Measurements from ENCODE around the gene LRFN4. TPM values are rescaled to one million over a fixed set of nuclear protein-coding genes. Genes with fewer than 3 reads are reported as not detected.

Gene LRFN4
- total and polyA plus RNA-seq, 10 of the 15 experiments (the other 5 are each of a cell fraction or from before 2014, with no cell fraction given): 0.03 to 43.8 (median 4.9) TPM

DNA sequence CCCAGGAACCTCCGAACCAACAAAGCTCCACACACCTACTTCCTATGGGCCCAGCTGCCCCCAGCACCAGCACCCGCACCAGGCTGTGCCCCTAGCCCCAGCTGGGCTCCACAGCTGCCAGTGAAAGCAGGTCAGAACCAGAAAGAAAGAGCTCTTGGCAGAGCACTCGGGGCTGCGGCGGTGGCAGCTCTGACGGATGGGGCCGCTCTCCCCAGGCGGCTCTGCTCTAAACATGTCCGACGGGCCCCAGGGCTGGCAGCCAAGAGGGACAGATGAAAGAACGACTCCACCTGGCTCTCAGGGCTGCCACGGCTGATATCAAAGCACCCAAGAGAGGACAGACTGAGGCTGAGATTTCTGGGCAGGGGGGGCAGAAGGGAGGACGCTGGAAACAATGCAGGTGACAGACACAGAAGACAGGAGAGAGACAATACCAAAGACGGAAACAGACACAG, 25.7 kb downstream of the LRFN4 start (continued):
- TF ChIP-seq, protein P1, sequence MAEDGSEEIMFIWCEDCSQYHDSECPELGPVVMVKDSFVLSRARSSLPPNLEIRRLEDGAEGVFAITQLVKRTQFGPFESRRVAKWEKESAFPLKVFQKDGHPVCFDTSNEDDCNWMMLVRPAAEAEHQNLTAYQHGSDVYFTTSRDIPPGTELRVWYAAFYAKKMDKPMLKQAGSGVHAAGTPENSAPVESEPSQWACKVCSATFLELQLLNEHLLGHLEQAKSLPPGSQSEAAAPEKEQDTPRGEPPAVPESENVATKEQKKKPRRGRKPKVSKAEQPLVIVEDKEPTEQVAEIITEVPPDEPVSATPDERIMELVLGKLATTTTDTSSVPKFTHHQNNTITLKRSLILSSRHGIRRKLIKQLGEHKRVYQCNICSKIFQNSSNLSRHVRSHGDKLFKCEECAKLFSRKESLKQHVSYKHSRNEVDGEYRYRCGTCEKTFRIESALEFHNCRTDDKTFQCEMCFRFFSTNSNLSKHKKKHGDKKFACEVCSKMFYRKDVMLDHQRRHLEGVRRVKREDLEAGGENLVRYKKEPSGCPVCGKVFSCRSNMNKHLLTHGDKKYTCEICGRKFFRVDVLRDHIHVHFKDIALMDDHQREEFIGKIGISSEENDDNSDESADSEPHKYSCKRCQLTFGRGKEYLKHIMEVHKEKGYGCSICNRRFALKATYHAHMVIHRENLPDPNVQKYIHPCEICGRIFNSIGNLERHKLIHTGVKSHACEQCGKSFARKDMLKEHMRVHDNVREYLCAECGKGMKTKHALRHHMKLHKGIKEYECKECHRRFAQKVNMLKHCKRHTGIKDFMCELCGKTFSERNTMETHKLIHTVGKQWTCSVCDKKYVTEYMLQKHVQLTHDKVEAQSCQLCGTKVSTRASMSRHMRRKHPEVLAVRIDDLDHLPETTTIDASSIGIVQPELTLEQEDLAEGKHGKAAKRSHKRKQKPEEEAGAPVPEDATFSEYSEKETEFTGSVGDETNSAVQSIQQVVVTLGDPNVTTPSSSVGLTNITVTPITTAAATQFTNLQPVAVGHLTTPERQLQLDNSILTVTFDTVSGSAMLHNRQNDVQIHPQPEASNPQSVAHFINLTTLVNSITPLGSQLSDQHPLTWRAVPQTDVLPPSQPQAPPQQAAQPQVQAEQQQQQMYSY (CRISPR knock-in tag; IDR thresholded peaks at IDR 0.05): no peak
- TF ChIP-seq ETV6 (conservative IDR thresholded peaks at IDR 0.05 in 1 of 2, IDR thresholded peaks at IDR 0.05 in 1 of 2; ENCODE audit: borderline replicate concordance in 1 of 2, low read depth in 1 of 2) (no peak), KDM1A (IDR thresholded peaks at IDR 0.05; ENCODE audit: borderline replicate concordance) (no peak), FOXM1 (IDR thresholded peaks at IDR 0.05; ENCODE audit: low read depth, low read length) (no peak), NFXL1 (IDR thresholded peaks at IDR 0.05; ENCODE audit: borderline replicate concordance) (no peak), SUZ12 (IDR thresholded peaks at IDR 0.05; ENCODE audit: unreplicated experiment) (no peak), MEF2B (IDR thresholded peaks at IDR 0.05; ENCODE audit: partially characterized antibody, poor library complexity, severe bottlenecking) (no peak)
